ENCODE measurements around the gene RBM20.
"Not testable (repeated sequence)": the region's sequence is repeated elsewhere in the genome, so short reads cannot be mapped to it uniquely, and the experiment has no call there.

The RBM20 gene

GRCh38 chr10:110625356-110625894 lies 18.7 kb upstream of the RBM20 start:
- no peak for DNase-seq (ENCODE audit: low spot score)

- no peak for DNase-seq (ENCODE audit: low spot score)
Observed at GRCh38 chr10:110625951-110626855, 17.9 kb upstream of the RBM20 start.

DNA sequence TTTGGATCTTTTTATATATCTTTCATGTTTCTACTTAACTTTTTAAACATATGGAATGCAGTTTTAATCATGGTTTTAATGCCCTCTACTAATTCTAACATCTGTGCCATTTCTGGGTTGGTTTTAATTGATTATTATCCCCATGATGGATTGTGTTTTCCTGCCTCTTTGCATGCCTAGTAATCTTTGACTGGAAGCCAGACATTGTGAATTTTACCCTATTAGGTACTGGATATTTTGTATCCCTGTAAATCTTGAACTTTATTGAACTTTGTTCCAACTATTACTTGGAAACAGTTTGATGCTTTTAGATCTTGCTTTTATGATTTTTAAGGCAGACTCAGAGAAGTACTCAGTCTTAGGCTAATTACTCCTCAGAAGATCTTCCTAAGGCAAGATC lies 16.0 kb upstream of the RBM20 start:
- DNase-seq (ENCODE audit: low spot score) = no peak

GRCh38 chr10:110629680-110630191 lies 14.4 kb upstream of the RBM20 start:
- DNase-seq (ENCODE audit: low spot score) = no peak

DNA sequence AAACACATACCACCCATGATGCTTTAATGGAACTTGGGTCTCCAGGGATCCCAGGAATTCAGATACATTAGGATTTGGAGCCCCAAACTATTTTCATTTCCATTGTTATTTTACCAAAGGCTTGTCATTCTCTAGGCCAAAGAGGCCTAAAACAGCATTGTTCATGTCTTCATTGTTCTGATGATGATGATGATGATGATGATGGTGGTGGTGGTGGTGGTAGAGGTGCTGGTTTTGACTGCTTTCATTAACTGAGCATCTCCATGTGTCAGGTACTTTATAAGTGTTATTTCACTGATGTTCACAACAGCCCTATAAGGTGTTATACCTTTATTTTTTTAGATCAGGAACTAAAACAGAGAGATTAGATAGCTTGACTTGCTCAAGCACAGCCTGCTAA lies 12.2 kb upstream of the RBM20 start:
- DNase-seq (ENCODE audit: low spot score) = no peak

DNA sequence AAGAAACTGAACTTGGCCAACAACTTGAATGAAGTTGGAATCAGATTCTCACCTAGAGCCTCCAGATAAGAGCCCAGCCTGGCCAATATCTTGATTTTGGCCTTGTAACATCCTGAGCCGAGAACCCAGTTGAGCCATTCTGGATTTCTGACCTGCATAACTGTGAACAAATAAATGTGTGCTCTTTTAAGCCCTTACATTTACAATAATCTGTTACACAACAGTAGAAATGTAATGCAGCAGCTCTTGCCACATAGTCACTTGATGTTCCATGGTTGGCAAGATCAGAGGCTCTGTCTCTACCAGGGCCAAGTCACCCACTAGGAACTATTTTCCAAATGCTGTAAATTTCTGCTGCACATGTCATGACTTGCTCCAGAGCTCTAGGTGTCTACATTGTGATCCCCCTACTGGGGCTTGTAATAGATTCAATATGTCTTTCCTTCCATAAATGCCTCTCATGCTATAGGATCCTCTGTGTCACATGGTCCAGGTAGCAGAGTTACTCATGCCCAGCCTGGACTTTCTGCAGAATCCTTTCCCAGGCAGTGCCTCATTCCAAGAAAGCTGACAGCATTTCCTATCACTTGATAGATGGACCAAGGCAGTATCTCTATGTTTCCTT lies 11.4 kb upstream of the RBM20 start:
- no peak for DNase-seq (ENCODE audit: low spot score)

DNA sequence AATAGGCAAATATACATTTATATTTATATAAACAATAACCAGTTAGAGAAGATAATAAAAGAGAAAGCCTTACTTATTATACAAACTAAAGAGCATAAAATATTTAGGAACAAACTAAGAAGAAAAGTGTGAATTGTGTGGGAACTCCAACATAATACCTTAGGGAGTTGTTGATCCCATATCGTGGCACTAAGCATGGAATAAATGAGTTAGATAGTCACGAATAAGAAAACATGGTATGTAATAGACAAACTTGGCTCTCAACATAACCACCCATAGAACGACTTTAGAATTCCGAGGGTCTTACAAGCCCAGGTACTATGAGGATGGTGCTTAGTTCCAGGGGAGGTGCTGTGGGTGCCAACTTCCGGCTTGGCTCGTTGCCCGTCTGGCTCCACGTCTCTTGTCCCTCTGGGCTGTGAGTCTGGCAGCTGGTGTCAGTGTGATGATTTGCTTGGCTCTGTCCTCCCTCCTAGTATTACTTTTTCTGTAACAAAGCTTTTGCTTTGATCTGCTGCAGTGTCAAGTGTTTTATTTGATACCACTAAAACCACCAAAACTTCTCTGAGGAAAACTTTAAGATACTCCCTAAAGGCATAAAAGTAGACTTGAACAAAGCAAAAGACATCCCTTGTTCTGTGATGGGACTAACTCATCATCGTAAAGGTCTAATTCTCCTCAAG lies 9.5 kb upstream of the RBM20 start:
- DNase-seq (ENCODE audit: low spot score) = no peak

DNA sequence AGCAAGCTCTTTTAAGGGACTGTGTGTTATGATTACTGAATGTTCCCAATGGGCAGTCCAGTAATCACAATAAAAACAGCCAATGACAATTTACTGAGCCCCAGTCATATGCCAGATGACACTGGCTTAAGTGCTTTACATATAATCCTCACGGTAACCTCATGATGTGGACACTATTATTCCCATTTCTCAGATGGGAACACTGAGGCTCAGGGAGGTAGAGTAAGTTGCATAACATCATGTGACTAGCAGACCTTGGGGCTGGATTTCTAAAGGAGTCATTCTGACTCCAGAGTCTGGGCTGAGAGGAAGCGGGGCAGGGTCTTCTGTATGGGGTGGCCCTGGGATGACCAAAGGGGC lies 7.6 kb upstream of the RBM20 start:
- no peak for DNase-seq (ENCODE audit: low spot score)

GRCh38 chr10:110636932-110637557 lies 7.1 kb upstream of the RBM20 start:
- DNase-seq (ENCODE audit: low spot score) = no peak

DNA sequence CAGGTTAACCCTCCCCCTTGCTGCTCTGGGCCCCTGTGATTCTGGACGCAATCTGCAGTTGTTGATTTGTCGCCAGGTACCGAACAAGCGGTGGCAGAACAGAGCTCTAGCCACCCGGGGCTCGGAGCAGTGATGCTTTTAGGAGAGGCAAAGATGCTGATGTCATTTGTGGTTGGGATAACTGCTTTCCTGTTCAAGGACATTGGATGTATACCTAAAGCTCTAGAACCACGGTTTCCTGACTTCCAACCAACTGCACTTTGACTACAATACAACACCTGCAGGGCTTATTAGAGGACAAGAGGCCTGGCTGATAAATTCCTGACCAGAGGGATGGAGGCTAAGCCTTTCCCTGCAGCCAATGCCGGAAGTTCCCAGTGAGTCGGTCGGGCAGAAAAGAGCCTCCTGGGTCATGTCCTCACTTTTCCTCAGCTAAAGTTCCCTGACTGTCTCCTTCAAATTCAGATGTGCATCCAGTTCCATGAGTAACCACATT lies 6.5 kb upstream of the RBM20 start:
- DNase-seq (ENCODE audit: low spot score) = no peak

DNA sequence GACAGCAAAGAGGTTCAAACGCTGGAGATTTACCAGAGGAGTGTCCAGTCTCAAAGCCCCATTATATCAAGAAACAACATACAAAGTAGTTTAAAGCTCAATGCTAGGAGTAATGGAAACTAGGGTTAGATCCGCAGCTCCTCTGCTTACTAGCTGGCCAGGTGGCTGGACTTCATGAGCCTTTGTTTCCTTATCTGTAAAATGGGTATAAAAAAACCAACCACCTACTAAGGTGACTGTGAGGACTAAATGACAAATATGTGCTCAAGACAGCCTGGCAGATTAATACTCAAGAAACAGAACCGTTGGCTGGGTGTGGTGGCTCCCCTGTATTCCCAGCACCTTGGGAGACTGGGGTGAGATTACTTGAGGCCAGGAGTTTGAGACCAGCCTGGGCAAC lies 5.8 kb upstream of the RBM20 start:
- no peak for DNase-seq (ENCODE audit: low spot score)

- not testable (repeated sequence) for DNase-seq (ENCODE audit: low spot score)
Observed at GRCh38 chr10:110639046-110639445, 5.1 kb upstream of the RBM20 start.

DNA sequence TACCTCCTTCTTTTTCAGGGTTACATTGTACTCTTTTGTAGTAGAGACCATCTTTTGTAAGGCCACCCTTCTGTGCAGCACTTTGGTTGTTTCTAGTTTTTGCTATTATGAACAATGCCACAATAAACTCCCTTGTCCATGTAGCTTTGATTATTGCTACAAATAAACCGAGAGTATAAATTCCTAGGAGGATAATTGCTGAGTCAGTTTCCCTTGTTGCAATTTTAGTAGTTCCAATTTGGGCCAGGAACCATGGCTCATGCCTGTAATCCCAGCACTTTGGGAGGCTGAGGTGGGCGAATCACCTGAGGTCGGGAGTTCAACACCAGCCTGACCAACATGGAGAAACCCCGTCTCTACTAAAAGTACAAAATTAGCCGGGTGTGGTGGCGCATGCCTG lies 4.3 kb upstream of the RBM20 start:
- not testable (repeated sequence) for DNase-seq (ENCODE audit: low spot score)

GRCh38 chr10:110641256-110641655 lies 2.9 kb upstream of the RBM20 start:
- peak; percentile 64 for DNase-seq (ENCODE audit: low spot score)

GRCh38 chr10:110642204-110643034 lies 1.7 kb upstream of the RBM20 start:
- DNase-seq (ENCODE audit: low spot score) = no peak

- DNase-seq (ENCODE audit: low spot score) = no peak
Observed at GRCh38 chr10:110643035-110643652, 992 bp upstream of the RBM20 start.

DNA sequence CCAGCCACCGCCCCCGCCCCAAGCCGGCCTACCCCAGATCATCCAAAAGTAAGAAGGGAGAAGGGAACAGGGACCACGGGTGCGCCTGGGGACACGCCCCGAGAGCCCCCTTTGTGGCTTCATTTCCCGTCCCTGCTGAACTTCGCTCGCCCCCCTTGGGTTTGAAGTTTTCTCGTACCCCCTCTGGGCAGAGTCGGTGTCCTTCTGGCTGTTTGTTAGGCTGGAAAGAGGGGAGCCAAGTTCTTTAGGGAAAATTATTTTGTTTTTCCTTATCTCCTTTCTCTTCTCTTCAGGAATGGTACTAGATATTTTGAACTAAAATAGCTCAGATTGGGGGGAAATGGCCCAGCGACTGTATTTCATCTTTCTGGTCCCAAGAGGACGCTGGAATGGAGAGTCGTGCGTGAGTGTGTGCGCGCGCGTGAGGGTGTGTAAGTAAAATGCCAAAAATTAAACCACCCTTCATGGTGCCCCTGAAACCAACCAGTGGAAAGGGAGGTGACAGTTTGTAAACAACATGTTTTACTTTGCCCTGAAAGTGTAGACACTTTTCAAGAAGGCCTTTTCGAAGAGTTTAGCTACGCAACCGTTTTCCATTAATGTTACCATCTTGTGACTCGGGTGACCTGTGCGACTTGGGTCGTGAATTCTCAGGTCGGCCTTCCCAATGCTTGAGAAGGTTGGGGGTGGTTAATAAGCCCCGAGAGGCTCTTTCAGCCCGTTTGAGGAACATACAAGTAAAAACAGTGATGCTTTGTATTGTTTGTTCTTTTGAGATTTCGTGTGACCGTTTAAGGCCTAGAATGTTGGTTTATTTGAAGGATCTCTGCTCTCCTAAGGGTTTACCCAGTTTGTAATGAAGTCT lies 694 bp downstream of the RBM20 start:
- DNase-seq (ENCODE audit: low spot score) = no peak

GRCh38 chr10:110646417-110647135 lies 2.4 kb downstream of the RBM20 start:
- no peak for DNase-seq (ENCODE audit: low spot score)

DNA sequence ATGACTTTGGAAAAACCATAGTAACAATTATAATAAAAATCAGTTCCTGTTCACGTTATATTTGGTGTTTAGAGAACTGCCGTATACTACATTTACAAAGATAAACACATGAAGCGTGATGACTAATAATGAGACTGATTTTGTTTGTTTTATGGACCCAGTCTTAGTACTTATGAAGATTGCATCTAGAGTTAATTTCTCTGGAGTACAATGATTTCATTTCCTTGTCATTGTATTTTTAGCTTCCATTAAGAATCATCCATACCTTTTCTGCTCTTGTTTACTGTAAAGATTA lies 2.9 kb downstream of the RBM20 start:
- DNase-seq (ENCODE audit: low spot score) = no peak
